ENCODE data around the gene CDH4. TPM values are rescaled to one million over a fixed set of nuclear protein-coding genes. Genes with fewer than 3 reads are reported as not detected.

CDH4 gene
- total and polyA plus RNA-seq, 2 donors (not counting 3 experiments of a cell fraction or from before 2014, with no cell fraction given) = 0.17 to 0.51 TPM

DNA sequence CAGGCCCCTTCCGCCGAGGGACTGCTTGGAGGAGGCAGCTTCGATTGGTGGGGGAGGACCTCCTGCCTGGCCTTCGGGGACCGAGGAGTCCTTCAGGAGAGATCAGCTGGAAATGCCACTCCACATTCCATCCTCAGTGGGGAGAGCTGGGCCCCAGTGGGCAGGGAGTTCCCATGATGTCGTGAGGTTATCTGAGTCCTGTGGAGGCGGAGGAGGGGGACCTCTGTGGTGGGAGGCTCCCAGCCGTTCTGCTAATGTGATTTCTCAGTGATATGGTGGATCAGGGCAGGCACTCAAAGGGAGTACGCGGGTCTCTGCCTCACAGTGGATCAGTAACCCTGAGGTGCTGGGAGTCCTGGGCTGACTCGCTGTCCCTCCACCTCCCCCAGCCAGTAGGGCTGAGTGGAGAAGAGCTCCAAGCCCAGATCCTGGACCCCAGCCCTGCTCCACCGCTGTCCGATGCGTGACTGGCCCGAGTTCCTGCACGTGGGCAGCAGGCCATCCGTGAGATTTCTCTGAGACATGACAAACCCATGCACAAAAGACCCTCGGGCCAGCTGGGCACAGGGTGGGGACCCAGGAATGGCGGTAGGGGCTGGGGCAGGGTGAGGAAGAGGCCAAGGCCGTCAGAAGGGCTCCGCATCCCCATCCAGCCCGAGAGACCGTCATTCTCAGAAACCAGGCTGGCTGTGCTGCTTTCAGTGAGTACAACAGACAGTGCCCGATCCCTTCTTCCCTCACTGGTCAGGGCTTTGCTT is 617.9 kb downstream of the CDH4 start:
- FAIRE-seq = no peak

More for the DNA sequence above, 617.9 kb downstream of the CDH4 start:
- no peak overlapping the region for H3K4me2 ChIP-seq (ENCODE audit: insufficient read depth, low read length)
- TF ChIP-seq POLR2A (IDR thresholded peaks at IDR 0.05; ENCODE audit: low read depth, low read length) (no peak), POLR2AphosphoS5 (IDR thresholded peaks at IDR 0.05; ENCODE audit: insufficient read depth, low read depth, low read length) (no peak), JUN (IDR thresholded peaks at IDR 0.05; ENCODE audit: borderline replicate concordance, insufficient read depth, insufficient read length, low read depth) (no peak), MYC (IDR thresholded peaks at IDR 0.05; ENCODE audit: low read depth, low read length) (no peak), GATA2 (IDR thresholded peaks at IDR 0.05; ENCODE audit: insufficient read depth, insufficient read length, low read depth, low read length) (no peak), EZH2 (IDR thresholded peaks at IDR 0.05; ENCODE audit: borderline replicate concordance, low read depth, low read length, severe bottlenecking) (no peak), FOS (IDR thresholded peaks at IDR 0.05; ENCODE audit: borderline replicate concordance, insufficient read depth, low read length) (no peak)
- TF ChIP-seq, protein P1, sequence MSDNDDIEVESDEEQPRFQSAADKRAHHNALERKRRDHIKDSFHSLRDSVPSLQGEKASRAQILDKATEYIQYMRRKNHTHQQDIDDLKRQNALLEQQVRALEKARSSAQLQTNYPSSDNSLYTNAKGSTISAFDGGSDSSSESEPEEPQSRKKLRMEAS (IDR thresholded peaks at IDR 0.05; ENCODE audit: insufficient read depth, insufficient read length) = no peak
- TF ChIP-seq, protein P2, sequence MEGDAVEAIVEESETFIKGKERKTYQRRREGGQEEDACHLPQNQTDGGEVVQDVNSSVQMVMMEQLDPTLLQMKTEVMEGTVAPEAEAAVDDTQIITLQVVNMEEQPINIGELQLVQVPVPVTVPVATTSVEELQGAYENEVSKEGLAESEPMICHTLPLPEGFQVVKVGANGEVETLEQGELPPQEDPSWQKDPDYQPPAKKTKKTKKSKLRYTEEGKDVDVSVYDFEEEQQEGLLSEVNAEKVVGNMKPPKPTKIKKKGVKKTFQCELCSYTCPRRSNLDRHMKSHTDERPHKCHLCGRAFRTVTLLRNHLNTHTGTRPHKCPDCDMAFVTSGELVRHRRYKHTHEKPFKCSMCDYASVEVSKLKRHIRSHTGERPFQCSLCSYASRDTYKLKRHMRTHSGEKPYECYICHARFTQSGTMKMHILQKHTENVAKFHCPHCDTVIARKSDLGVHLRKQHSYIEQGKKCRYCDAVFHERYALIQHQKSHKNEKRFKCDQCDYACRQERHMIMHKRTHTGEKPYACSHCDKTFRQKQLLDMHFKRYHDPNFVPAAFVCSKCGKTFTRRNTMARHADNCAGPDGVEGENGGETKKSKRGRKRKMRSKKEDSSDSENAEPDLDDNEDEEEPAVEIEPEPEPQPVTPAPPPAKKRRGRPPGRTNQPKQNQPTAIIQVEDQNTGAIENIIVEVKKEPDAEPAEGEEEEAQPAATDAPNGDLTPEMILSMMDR (IDR thresholded peaks at IDR 0.05; ENCODE audit: extremely low read depth in 1 of 2, insufficient read depth in 1 of 2, low read depth in 1 of 2, low read length in 2 of 2) = no peak
- intact Hi-C loops (cut with micrococcal nuclease) (no loop called here), dilution Hi-C loops (cut with MboI; ENCODE audit: extremely low pct_ligation_motif_present, low sequenced_read_pairs) (no loop called here)
- no peaks in the 10 kb centered on the region for H4K20me1 ChIP-seq (replicated peaks; ENCODE audit: control insufficient read depth, extremely low read depth, insufficient read depth, low read length)
- peaks cover 2% of the 10 kb centered on the region for H3K9me3 ChIP-seq (replicated peaks; ENCODE audit: control insufficient read depth, insufficient read depth, low read length)
- no peak for DNase-seq (ENCODE audit: low read depth, low spot score)
- no peaks in the 10 kb centered on the region for H3K36me3 ChIP-seq (ENCODE audit: control insufficient read depth in 2 of 2, extremely low read depth in 1 of 2, insufficient read depth in 2 of 2, low read length in 2 of 2)
- no TSS peak for BruUV-seq (replicated peaks)
- POLR2A ChIA-PET = no interaction called here
- H3K9me1 ChIP-seq (replicated peaks; ENCODE audit: control insufficient read depth, extremely low read depth, insufficient read depth, low read length) = no peaks in the 10 kb centered on the region
- no peak overlapping the region for H3K27ac ChIP-seq (ENCODE audit: insufficient read depth, low read depth, low read length)
- H3K79me2 ChIP-seq (ENCODE audit: control insufficient read depth, insufficient read depth, low read length) = no peaks in the 10 kb centered on the region
- CTCF ChIA-PET = interaction anchor here (1.6 kb wide), 1 partner anchor 26 kb away, joined by 4 read pairs; no protein-coding TSS in a partner anchor
- no peak overlapping the region for H3K9ac ChIP-seq (replicated peaks; ENCODE audit: extremely low read depth, insufficient read depth, low read length)
- H3K4me1 ChIP-seq (ENCODE audit: control insufficient read depth, extremely low read depth, insufficient read depth, low read length) = no peaks in the 10 kb centered on the region
- H2AFZ ChIP-seq (ENCODE audit: low read depth, low read length) = no peak overlapping the region
- no peak overlapping the region for H3K4me3 ChIP-seq (replicated peaks in 1 of 3; ENCODE audit: insufficient read depth in 1 of 3, low read depth in 1 of 3, low read length in 3 of 3)
- H3K27me3 ChIP-seq (ENCODE audit: control insufficient read depth in 2 of 2, insufficient read depth in 2 of 2, low read length in 2 of 2) = no peaks in the 10 kb centered on the region

Measured in endothelial cell of umbilical vein (primary cell).